ENCODE data around the gene ARHGAP31.
A peak's percentile ranks its signal among the peaks of the same experiment; 100 is the strongest.

The ARHGAP31 gene

DNA sequence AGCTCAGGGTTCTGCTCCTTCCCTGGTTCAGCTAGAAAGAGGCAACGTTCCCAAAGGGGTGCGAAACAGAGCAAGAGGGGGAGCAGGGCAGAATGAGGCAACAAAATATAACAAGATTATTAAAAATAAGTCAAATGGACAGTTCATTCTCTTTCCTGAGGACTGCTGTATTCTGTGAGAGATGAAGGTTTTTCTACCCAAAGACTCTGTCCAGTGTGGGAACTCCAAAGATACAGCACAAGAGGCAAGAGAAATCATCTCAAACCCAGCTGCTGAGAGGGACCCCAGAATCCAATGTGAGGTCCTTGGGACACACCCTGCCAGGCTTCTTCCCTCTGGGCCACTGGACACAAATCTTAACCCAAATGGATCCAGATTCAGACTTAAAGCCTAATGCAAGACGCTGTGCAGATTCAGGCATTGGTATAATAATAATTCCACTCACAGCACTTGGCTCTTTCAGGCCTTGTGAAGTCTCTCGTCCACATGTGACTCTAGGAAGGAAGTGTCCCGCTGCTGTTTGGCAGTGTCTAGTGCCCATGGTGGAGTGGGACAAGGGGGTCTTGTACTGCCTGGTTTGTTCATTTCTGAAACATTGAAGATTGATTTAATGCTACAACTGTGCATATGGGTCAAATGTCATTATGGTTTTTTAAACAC lies 14.5 kb upstream of the ARHGAP31 start:
- Mint-ChIP-seq H3K27me3 (no peaks in the 10 kb centered on the region), H3K36me3 (ENCODE audit: insufficient read depth) (peaks cover 2% of the 10 kb centered on the region), H3K4me1 (no peaks in the 10 kb centered on the region), H3K4me3 (no peak overlapping the region), H3K27ac (ENCODE audit: low read depth) (no peak overlapping the region), H3K9me3 (peaks cover 8% of the 10 kb centered on the region)
- DNase-seq (ENCODE audit: low spot score in 2 of 2) = no peak
- no peak for ATAC-seq (replicated peaks; ENCODE audit: extremely low read depth, poor library complexity, severe bottlenecking)

DNA sequence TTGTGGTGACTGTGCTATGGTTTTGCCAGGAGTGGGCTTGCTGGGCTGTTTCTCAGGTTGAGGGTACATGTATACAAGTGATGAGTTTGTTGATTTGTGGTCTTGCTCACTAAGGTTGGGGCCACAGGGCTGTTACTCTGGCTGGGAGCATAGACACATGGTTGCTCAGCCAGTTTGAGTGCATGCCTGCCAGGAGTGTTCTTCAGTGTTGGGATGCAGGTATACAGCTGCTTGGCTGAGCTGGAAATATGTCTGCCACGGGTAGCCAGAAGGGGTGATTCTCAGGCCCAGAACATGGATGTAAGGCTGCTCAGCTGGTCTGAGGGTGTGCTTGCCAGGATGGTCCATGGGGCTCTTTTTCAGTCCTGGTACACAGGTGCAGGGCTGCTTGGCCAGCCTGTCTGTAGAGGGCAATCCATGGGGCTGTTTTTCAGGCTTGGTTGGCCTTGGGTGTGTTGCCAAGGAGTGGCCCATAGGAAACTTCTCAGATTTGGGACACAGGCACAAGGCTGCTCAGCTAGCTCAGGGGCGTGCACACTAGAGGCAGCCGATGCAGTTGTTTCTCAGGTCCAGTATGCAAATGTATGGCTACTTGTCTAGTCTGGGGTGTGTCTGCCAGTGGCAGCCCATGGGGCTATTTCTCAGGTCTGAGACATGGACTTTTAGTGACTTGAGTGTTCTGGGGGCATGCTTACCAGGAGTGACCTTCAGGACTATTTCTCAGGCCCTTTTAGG lies 5.3 kb upstream of the ARHGAP31 start:
- Mint-ChIP-seq H3K36me3 (ENCODE audit: insufficient read depth) (peaks cover 6% of the 10 kb centered on the region), H3K4me1 (peaks cover 35% of the 10 kb centered on the region), H3K27ac (ENCODE audit: low read depth) (no peak overlapping the region), H3K27me3 (peaks cover 20% of the 10 kb centered on the region), H3K9me3 (peaks cover 6% of the 10 kb centered on the region), H3K4me3 (no peak overlapping the region)
- ATAC-seq (replicated peaks; ENCODE audit: extremely low read depth, poor library complexity, severe bottlenecking) (no peak), DNase-seq (ENCODE audit: low spot score in 2 of 2) (no peak)

DNA sequence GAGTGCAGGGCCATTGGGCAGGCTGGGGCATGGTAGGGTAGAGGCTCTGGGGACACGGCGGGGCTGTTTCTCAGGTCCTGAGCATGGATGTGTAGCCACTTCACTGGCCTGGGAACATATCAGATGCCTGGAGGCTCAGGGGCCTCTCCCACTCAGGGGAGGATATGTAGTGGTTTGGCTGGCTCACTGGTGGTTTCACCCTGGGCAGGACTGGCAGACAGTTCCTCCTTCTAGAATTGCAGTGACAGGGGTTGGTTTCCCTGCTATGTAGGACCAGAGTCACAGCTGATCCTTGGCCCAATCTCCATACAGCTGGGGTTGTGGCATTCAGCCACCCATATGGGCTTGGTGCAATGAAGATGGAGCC lies 4.8 kb upstream of the ARHGAP31 start:
- Mint-ChIP-seq H3K9me3 (peaks cover 6% of the 10 kb centered on the region), H3K27ac (ENCODE audit: low read depth) (no peak overlapping the region), H3K27me3 (peaks cover 20% of the 10 kb centered on the region)

DNA sequence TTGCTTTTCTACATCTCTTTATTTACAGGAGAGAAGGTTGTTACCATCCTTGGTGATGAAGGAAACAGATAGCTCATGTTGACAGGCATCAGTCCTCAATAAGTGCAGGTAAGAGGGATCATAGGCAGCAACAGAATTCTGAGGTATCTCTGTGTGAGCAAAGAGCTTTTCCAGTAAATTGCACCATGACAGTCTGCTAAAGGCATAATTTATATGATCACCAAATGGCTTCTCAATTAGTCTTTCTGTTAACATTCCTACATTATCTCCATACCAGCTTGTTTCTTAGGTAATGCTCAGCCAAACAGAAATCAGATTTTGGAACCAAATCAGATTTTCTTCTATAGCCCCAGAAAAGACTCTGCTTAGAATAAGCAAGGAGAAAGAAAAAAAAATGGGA lies 3.6 kb upstream of the ARHGAP31 start:
- peaks cover 6% of the 10 kb centered on the region for H3K9me3 Mint-ChIP-seq
- ATAC-seq (replicated peaks; ENCODE audit: extremely low read depth, poor library complexity, severe bottlenecking) (no peak), DNase-seq (ENCODE audit: low spot score in 2 of 2) (no peak)
- H3K4me1 Mint-ChIP-seq = peaks cover 46% of the 10 kb centered on the region
- H3K36me3 Mint-ChIP-seq (ENCODE audit: insufficient read depth) = peaks cover 16% of the 10 kb centered on the region
- no peak overlapping the region for H3K4me3 Mint-ChIP-seq
- peaks cover 20% of the 10 kb centered on the region for H3K27me3 Mint-ChIP-seq
- H3K27ac Mint-ChIP-seq (ENCODE audit: low read depth) = no peak overlapping the region

More for the DNA sequence above, 4.8 kb upstream of the ARHGAP31 start:
- ATAC-seq (replicated peaks; ENCODE audit: extremely low read depth, poor library complexity, severe bottlenecking) (no peak), DNase-seq (ENCODE audit: low spot score in 2 of 2) (no peak)
- peaks cover 38% of the 10 kb centered on the region for H3K4me1 Mint-ChIP-seq
- H3K36me3 Mint-ChIP-seq (ENCODE audit: insufficient read depth) = peaks cover 11% of the 10 kb centered on the region
- no peak overlapping the region for H3K4me3 Mint-ChIP-seq

DNA sequence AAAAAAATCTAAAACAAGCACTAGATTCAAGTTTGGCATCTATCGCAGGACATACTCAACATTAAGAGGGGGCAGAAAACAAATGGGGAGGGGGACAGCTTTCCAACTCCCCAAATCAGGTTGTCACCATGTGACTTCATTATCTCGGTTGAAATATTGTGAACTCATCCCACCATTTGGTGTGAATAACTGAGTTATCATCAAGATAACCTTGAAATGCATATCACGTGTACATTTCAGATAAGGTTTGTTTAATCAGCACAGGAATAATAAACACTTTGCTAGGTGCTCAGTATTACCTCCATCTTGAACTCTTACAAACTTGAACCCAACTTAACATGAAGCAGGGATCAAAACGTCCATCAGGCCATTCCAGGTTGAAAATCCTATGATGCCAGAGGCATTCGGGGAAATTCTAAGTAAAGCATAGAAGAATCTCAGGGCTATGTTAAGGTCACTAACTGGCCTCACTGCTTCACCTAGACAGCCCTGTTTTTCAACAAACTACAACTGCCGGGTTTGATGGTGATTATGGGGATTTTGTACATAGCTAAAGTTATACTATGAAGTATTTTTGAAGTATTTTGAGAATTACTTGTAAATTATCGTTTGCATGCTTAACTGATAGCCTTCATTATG lies 3.0 kb upstream of the ARHGAP31 start:
- Mint-ChIP-seq H3K27ac (ENCODE audit: low read depth) (no peak overlapping the region), H3K4me1 (peaks cover 52% of the 10 kb centered on the region), H3K4me3 (no peak overlapping the region)

DNA sequence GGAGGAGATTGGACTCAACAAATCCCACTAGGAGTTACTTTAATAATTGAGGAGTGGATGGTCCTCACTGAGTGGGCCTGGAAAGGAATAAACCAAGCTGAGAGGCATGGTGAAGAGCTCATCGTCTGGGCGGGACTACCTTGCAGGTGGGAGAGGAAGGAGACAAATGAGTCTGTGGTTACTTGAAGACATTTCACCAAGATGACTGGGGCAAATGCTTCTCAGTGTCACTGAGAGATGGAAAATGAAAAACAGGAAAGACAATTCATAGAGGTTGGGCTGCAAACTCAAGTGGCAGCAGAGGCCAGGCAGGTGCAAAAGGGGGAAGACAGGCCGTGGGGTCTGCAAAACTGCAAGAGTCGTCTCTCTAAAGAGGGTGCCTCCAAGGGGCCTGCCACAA lies 1.5 kb upstream of the ARHGAP31 start:
- no peak for DNase-seq (ENCODE audit: low spot score in 2 of 2)
- peaks cover 4% of the 10 kb centered on the region for H3K9me3 Mint-ChIP-seq
- peaks cover 66% of the 10 kb centered on the region for H3K4me1 Mint-ChIP-seq
- H3K27me3 Mint-ChIP-seq = peaks cover 14% of the 10 kb centered on the region
- peaks cover 16% of the 10 kb centered on the region for H3K36me3 Mint-ChIP-seq (ENCODE audit: insufficient read depth)
- no peak for ATAC-seq (replicated peaks; ENCODE audit: extremely low read depth, poor library complexity, severe bottlenecking)
- peak overlapping the region; percentile 97 for H3K27ac Mint-ChIP-seq (ENCODE audit: low read depth)
- H3K4me3 Mint-ChIP-seq = peak overlapping the region; percentile 86

More for the DNA sequence above, 3.0 kb upstream of the ARHGAP31 start:
- DNase-seq (ENCODE audit: low spot score in 2 of 2) (no peak), ATAC-seq (replicated peaks; ENCODE audit: extremely low read depth, poor library complexity, severe bottlenecking) (no peak)
- H3K36me3 Mint-ChIP-seq (ENCODE audit: insufficient read depth) = peaks cover 16% of the 10 kb centered on the region
- H3K9me3 Mint-ChIP-seq = peaks cover 6% of the 10 kb centered on the region
- peaks cover 20% of the 10 kb centered on the region for H3K27me3 Mint-ChIP-seq

DNA sequence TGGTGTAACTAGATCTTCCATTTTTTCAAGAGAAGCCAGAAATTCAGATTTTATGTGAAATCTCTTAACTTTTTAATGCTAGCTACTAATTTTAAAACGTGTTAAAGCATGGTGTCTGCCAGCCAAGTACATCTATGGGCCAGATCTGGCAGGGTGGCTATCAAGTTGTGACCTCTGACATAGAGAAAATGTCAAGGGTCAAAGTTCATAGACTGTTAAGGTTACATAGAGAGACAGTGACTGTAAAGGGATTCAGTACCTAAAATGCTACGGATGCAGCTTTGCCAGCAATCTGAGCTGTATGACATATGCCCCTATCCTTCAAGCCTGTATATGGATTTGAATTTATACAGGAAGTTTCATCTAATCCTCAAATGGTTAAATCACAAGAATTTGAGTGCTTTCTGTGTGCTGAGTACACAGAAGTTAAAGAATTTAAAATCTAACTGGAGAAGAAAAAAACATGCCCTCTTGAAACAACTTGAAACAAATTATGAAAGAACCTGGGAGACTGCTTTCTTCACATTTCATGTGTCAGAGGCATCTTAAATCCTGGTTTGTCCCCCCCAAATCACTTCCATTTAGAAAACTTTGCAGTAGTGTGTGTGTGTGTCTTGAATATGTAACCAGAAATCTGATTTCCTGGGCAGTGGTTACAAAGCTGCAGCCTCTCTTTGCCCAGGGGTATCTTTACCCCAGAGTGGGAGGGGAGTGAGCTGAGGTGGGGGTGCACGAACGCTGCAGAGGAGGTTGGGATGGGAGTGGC lies 895 bp upstream of the ARHGAP31 start:
- ATAC-seq (replicated peaks; ENCODE audit: extremely low read depth, poor library complexity, severe bottlenecking) (no peak), DNase-seq (ENCODE audit: low spot score in 2 of 2) (no peak)
- Mint-ChIP-seq H3K9me3 (no peaks in the 10 kb centered on the region), H3K27ac (ENCODE audit: low read depth) (peak overlapping the region; percentile 97), H3K36me3 (ENCODE audit: insufficient read depth) (peaks cover 18% of the 10 kb centered on the region), H3K27me3 (peaks cover 7% of the 10 kb centered on the region), H3K4me3 (peak overlapping the region; percentile 86), H3K4me1 (peaks cover 71% of the 10 kb centered on the region)

DNA sequence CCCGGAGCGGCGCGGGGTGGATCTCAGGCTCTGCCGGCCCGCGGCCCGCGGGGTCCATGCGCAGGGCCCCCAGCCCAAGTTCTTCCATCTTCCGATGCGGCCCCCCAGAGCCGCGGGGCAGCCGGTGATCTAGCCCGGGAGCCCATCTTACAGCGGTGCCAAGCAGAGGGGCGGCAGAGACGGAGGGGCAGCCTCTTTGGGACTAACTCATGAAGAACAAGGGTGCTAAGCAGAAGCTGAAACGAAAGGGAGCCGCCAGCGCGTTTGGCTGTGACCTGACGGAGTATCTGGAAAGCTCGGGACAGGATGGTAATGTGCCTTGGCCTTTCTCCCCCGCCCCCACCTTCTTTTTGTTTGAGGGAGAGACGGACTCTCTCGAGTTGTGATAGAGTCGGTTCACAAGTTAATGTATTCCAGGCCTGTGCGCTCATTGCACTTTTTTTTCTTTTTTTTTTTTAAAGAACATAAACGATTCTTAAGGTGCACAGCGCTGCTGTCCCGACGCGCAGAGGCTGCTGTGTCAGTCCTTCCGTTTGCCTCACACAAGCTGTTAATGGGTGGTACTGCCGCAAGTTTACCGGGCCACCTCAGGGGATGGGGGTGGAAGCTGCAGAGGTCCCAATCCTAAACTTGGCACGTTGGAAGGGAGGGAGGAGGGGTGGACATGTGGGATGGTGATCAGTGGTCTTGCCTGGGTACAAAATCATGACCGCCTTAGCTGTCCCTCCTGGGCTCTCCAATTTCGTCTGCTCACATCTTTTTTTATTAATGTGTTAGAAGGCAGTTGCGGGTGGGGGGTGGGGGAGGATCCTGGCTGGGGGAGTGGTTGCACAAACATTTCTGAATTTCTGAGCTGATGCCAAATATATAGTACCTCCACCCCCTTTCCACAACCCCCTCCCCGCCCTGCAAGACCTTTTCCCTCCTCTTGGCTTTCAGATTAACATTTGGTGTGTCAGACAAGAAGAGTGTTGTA lies 801 bp downstream of the ARHGAP31 start:
- ATAC-seq (replicated peaks; ENCODE audit: extremely low read depth, poor library complexity, severe bottlenecking) (peak; percentile 48), DNase-seq (ENCODE audit: low spot score in 2 of 2) (peak; percentile 36 to 50)
- H3K27ac Mint-ChIP-seq (ENCODE audit: low read depth) = peak overlapping the region; percentile 97
- H3K36me3 Mint-ChIP-seq (ENCODE audit: insufficient read depth) = peaks cover 17% of the 10 kb centered on the region
- peak overlapping the region; percentile 86 for H3K4me3 Mint-ChIP-seq
- H3K9me3 Mint-ChIP-seq = no peaks in the 10 kb centered on the region
- no peaks in the 10 kb centered on the region for H3K27me3 Mint-ChIP-seq
- peaks cover 64% of the 10 kb centered on the region for H3K4me1 Mint-ChIP-seq

DNA sequence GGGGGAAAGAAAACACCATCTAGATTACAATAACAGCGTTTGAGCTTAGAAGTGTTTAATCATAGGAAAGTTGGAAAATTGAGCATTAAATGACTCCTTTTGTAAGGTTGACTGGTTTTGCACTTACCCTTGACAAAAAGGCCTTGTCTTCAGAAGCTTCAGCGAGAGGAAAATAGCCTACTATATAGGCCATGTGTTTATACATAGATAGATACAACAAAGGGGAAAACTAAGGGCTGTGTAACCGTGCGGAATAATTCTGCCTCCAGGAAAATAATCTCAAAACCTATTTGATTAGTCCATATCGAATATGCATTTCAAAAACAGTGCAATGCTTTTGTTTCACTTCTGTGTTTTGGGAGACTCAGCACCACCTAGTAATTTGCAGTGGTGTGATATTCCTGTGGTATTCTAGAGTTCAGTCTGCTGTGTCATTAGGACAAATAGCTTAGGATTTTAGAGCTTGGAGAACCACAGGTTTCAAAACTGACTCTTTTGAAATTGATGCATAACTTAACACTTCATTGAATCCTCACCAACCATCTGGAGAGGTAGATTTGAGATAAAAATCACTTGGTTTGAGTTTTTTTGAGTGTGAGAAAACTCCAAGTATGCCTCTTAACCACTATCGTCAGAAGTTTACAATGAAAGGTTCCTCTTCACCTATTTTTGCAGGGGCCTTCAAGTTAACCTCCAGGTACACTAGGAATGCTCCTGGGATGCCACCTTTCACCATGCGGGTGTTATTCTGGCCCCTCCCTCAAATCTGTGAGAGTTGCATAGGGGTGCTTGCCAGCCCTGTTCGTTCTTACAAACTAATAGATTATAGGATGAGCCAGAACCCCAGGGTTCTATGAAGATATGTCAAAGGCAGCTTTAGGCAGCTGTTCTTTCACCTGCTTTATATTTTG lies 1.9 kb downstream of the ARHGAP31 start:
- Mint-ChIP-seq H3K4me1 (peaks cover 54% of the 10 kb centered on the region), H3K4me3 (peak overlapping the region; percentile 86), H3K27me3 (no peaks in the 10 kb centered on the region), H3K36me3 (ENCODE audit: insufficient read depth) (peaks cover 17% of the 10 kb centered on the region), H3K27ac (ENCODE audit: low read depth) (no peak overlapping the region), H3K9me3 (no peaks in the 10 kb centered on the region)
- DNase-seq (ENCODE audit: low spot score in 2 of 2) = no peak
- no peak for ATAC-seq (replicated peaks; ENCODE audit: extremely low read depth, poor library complexity, severe bottlenecking)

GRCh38 chr3:119296727-119297122 lies 2.5 kb downstream of the ARHGAP31 start:
- no peak overlapping the region for H3K4me3 Mint-ChIP-seq
- no peaks in the 10 kb centered on the region for H3K9me3 Mint-ChIP-seq
- peak overlapping the region; percentile 30 for H3K27ac Mint-ChIP-seq (ENCODE audit: low read depth)

DNA sequence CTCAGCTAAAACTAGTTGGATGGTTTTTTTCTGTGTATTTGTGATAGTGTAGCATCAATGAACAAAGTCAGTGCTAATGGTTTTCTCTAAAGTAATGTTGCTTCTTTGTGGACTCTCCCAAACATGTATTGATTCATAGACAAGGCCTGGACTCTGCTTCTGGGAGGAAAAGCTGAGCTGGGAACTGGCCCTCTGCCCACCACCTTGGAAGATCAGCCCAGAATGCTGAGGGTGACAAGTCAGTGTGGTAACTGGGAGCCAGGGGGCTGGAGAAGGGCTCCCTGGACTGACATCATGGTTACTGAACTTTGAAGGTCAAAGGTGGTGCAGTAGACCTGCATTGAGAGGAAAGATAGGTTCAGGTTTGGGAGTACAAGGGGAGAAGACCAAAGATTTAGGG lies 3.0 kb downstream of the ARHGAP31 start:
- Mint-ChIP-seq H3K4me3 (no peak overlapping the region), H3K9me3 (no peaks in the 10 kb centered on the region), H3K27me3 (no peaks in the 10 kb centered on the region), H3K27ac (ENCODE audit: low read depth) (peak overlapping the region; percentile 30), H3K4me1 (peaks cover 60% of the 10 kb centered on the region), H3K36me3 (ENCODE audit: insufficient read depth) (peaks cover 17% of the 10 kb centered on the region)
- DNase-seq (ENCODE audit: low spot score in 2 of 2) (no peak), ATAC-seq (replicated peaks; ENCODE audit: extremely low read depth, poor library complexity, severe bottlenecking) (no peak)

More at GRCh38 chr3:119296727-119297122, 2.5 kb downstream of the ARHGAP31 start:
- Mint-ChIP-seq H3K36me3 (ENCODE audit: insufficient read depth) (peaks cover 17% of the 10 kb centered on the region), H3K27me3 (no peaks in the 10 kb centered on the region), H3K4me1 (peaks cover 56% of the 10 kb centered on the region)
- DNase-seq (ENCODE audit: low spot score in 2 of 2) (no peak), ATAC-seq (replicated peaks; ENCODE audit: extremely low read depth, poor library complexity, severe bottlenecking) (no peak)
